Osteocyte (in vitro differentiated cells): ENCODE data around the gene C22orf39. TPM values are rescaled to one million over a fixed set of nuclear protein-coding genes. Genes with fewer than 3 reads are reported as not detected.

ENCODE experiments used
- DNase-seq: peaks from one replicate; pipeline ENCODE4 v3.0.0; 2021; ENCODE audit warnings: mixed read lengths; ENCODE audit not compliant: unreplicated experiment; ENCODE audit errors: extremely low spot score
- H3K27ac Mint-ChIP-seq: one replicate; pipeline ENCODE4 v1.8.0; 2021; ENCODE audit warnings: mild to moderate bottlenecking, mixed read lengths; ENCODE audit not compliant: unreplicated experiment
- H3K27me3 Mint-ChIP-seq: one replicate; pipeline ENCODE4 v1.8.0; 2021; ENCODE audit warnings: mixed read lengths; ENCODE audit not compliant: unreplicated experiment
- H3K36me3 Mint-ChIP-seq: one replicate; pipeline ENCODE4 v1.8.0; 2021; ENCODE audit warnings: mixed read lengths; ENCODE audit not compliant: unreplicated experiment
- H3K4me1 Mint-ChIP-seq: one replicate; pipeline ENCODE4 v1.8.0; 2021; ENCODE audit warnings: mixed read lengths; ENCODE audit not compliant: unreplicated experiment
- H3K4me3 Mint-ChIP-seq: one replicate; pipeline ENCODE4 v1.8.0; 2021; ENCODE audit warnings: mild to moderate bottlenecking, moderate library complexity, mixed read lengths; ENCODE audit not compliant: unreplicated experiment
- H3K9me3 Mint-ChIP-seq: one replicate; pipeline ENCODE4 v1.8.0; 2021; ENCODE audit warnings: mixed read lengths; ENCODE audit not compliant: unreplicated experiment
- total RNA-seq: library from RNA; stranded (reverse); gene quantifications from 2 replicates; pipeline ENCODE4 v1.2.1, GENCODE V29; 2021
- TF ChIP-seq, protein P1 (sequence below): fragments of 200-600 bp; sonication (generic); IDR thresholded peaks from 2 replicates; pipeline ENCODE4 v1.5.0; 2021; ENCODE audit warnings: antibody characterized with exemption, mild to moderate bottlenecking, moderate library complexity

C22orf39 gene
- total RNA-seq, 1 donor from 2014 or later: 30.1 TPM

DNA sequence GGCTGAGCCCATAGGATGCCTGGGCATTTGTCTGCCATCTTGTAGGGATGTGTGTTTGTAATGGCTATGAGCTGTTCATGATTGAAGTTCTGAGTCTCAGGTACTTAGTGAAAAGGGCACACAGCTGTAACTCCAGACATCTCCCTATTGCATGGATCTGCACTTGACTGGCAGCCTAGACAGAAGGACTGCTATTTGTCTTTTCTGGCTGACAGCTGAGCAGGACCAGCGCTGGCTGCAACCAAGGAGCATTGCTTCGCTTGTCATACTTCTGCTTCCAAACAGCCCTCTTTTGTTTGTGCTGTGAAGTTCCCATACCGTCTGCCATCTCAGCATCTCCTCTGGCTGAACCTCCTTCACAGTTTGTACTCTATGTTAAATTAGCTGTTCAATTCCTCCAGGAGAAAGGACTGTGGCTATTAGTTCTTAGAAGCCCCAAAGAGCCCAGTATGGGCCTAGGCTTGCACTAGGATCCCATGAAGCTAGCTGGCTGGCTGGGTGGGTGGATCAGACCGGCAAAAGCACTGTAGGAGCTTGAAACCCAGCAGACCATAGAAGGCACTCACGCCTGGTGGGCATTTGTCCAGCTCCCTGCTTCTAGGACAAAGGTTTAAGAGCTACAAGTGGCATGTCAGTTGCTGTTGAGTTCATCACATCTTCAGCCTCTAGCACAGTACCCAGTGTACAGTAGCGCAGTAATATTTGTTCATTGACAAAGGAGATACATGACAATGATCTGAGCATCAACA is 36.4 kb downstream of the C22orf39 start:
- H3K4me3 Mint-ChIP-seq: no peak overlapping the region
- no peak for DNase-seq
- H3K4me1 Mint-ChIP-seq: peaks cover 1% of the 10 kb centered on the region
- no peaks in the 10 kb centered on the region for H3K9me3 Mint-ChIP-seq
- H3K27me3 Mint-ChIP-seq: no peaks in the 10 kb centered on the region
- TF ChIP-seq, protein P1, sequence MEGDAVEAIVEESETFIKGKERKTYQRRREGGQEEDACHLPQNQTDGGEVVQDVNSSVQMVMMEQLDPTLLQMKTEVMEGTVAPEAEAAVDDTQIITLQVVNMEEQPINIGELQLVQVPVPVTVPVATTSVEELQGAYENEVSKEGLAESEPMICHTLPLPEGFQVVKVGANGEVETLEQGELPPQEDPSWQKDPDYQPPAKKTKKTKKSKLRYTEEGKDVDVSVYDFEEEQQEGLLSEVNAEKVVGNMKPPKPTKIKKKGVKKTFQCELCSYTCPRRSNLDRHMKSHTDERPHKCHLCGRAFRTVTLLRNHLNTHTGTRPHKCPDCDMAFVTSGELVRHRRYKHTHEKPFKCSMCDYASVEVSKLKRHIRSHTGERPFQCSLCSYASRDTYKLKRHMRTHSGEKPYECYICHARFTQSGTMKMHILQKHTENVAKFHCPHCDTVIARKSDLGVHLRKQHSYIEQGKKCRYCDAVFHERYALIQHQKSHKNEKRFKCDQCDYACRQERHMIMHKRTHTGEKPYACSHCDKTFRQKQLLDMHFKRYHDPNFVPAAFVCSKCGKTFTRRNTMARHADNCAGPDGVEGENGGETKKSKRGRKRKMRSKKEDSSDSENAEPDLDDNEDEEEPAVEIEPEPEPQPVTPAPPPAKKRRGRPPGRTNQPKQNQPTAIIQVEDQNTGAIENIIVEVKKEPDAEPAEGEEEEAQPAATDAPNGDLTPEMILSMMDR: no peak
- no peak overlapping the region for H3K27ac Mint-ChIP-seq
- peaks cover 32% of the 10 kb centered on the region for H3K36me3 Mint-ChIP-seq

DNA sequence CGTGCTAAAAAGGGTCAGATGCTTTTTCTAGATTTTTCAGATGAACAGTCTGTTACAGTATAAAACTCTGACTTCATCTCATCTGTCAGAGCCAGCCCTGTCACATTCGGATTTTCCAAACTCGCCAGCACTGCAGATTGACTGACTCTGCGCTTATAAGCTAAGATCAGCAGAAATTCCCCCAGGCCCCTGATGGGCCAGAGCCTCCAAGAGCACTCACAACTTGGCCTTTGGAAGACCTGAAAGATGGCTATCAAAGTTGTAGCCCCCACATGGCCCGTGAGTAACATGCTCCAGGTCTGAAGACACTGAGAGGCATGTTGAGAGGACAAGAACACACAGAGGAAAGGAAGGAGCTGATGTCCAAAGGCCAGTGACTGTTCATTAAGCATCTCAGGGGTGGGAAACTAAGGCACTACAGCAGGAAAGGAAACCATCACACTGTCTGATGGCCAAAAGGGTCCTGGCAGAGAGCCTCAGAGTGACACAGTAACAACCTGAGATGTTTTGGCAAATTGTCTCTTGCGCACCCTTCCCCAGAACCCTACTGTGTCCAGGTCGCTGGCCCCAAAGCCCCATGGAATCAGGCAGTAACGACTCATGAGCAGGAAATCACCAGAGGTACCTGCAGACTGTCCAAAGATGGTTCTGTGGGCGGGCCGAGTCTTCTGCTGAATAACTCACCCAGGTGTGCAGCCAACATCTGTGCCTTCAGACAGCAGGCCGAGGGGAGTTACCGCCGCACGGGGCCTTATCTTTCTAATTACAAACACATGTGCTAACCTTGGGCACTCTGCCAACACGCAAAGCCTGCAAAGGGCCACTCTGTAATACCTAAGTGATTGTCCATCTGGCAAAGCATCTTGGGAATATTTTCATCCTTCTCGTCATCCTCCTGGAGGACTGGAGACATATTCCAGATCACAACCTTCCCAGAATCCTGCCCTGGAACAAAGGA is 39.6 kb downstream of the C22orf39 start:
- TF ChIP-seq, protein P1: no peak
- Mint-ChIP-seq H3K27ac (no peak overlapping the region), H3K9me3 (no peaks in the 10 kb centered on the region), H3K36me3 (peaks cover 49% of the 10 kb centered on the region), H3K4me1 (peaks cover 7% of the 10 kb centered on the region), H3K4me3 (no peak overlapping the region), H3K27me3 (no peaks in the 10 kb centered on the region)
- no peak for DNase-seq

DNA sequence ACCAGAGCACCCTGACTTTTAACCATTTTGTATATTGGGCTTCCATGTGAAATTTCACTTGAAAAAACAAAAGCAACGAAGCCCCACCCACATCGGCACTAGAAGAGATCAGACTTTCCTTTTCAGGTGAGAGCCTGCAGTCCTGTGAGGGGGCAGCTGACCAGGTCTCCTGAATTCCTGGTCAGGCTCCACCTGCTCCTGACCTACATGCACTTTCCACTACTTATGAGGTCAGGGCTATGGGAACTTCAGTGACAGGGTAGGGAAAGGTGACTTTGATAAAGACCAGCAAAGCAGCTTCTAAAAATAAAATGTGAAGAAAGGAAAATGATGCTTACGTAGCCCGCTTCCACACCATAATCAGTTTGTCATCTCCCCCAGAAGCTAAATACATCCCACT is 40.7 kb downstream of the C22orf39 start:
- Mint-ChIP-seq H3K27ac (no peak overlapping the region), H3K4me3 (no peak overlapping the region), H3K4me1 (peaks cover 5% of the 10 kb centered on the region), H3K27me3 (no peaks in the 10 kb centered on the region), H3K9me3 (no peaks in the 10 kb centered on the region), H3K36me3 (peaks cover 51% of the 10 kb centered on the region)
- TF ChIP-seq, protein P1: no peak
- no peak for DNase-seq

DNA sequence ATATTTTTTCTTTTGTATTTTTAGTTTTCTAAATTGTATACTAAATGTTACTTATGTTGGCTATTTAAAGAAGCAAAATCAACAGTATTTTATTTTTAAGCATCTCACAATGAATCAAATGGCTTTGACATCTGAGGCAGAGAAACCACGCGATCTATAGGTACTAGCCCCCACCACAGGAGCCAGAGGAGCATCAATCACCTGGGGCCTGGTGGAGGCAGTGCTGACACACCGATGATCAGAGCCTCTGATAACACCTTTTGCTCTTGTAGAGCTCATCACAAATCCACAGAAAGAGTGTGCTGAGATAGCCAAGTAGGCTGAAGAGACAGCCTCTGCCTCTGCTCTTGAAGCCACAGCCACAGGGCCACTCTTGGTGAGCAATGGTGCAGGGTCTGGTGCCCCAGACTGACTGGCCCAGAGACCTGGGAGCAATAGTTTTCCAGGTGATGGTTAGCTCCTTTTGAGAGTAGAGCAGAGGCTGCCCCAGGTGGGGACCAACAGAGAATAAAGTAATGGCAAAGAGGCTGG is 41.2 kb downstream of the C22orf39 start:
- peaks cover 52% of the 10 kb centered on the region for H3K36me3 Mint-ChIP-seq
- H3K4me1 Mint-ChIP-seq: peaks cover 5% of the 10 kb centered on the region
- no peak overlapping the region for H3K27ac Mint-ChIP-seq
- TF ChIP-seq, protein P1: no peak
- H3K4me3 Mint-ChIP-seq: no peak overlapping the region
- no peaks in the 10 kb centered on the region for H3K9me3 Mint-ChIP-seq
- no peaks in the 10 kb centered on the region for H3K27me3 Mint-ChIP-seq
- no peak for DNase-seq

DNA sequence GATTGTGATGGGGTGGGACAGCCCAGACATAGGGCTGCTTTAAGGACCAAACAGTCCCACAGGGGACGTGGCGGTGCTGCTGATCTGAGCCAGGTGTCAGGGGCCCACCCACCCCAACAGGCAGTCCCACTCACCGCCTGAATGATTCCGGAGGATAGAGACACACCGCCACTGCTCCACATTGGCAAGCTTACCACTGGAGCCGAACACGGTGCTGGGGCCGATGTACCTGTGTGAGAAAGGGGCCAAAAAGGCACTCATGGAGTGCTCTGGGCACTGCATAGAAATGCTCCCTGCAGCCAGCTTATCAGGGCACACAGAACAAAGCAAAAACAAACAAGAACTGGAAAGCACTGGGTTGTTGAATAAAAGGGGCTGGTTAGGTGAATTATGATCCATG is 41.9 kb downstream of the C22orf39 start:
- H3K27ac Mint-ChIP-seq: no peak overlapping the region
- no peak for DNase-seq
- TF ChIP-seq, protein P1: no peak
- no peaks in the 10 kb centered on the region for H3K9me3 Mint-ChIP-seq
- H3K4me3 Mint-ChIP-seq: no peak overlapping the region
- H3K27me3 Mint-ChIP-seq: no peaks in the 10 kb centered on the region
- H3K4me1 Mint-ChIP-seq: peaks cover 5% of the 10 kb centered on the region
- H3K36me3 Mint-ChIP-seq: peaks cover 52% of the 10 kb centered on the region
